SK-N-SH (cell line): ENCODE data around the gene SLC15A1. TPM values are rescaled to one million over a fixed set of nuclear protein-coding genes. Genes with fewer than 3 reads are reported as not detected.

Experiments
- CTCF ChIA-PET: fragments of 300-600, 350-600 bp; formaldehyde crosslinking; extraction: SDS; loops from one replicate; lab custom pipeline; 2021; lab: Yijun Ruan, JAX
- POLR2A ChIA-PET: fragments of 350-600 bp; sonication (Branson Sonifier 250); formaldehyde crosslinking; extraction: SDS; loops from one replicate; lab custom pipeline; 2020; ENCODE audit warnings: antibody characterized with exemption, inconsistent platforms; lab: Yijun Ruan, JAX
- DNase-seq: peaks from one replicate; pipeline ENCODE4 v3.0.0; 2012
- H2AFZ ChIP-seq: fragments of 200-600 bp; sonication (generic); 2 replicates; pipeline ENCODE4 v1.8.1; 2016; ENCODE audit warnings: antibody characterized with exemption, mild to moderate bottlenecking, low read depth
- H3F3A ChIP-seq: fragments of 200-600 bp; sonication (generic); replicated peaks from 2 replicates; pipeline ENCODE3; 2016; ENCODE audit warnings: antibody characterized with exemption, mild to moderate bottlenecking; ENCODE audit not compliant: insufficient read depth
- H3K27ac ChIP-seq, 2 experiments: fragments of 200-500 bp in 1 of 2; fragments of 200-600 bp in 1 of 2; sonication (Bioruptor generic) in 1 of 2; sonication (generic), shearing (Covaris generic) in 1 of 2; 2 replicates each; pipeline versions ENCODE4 v1.5.1 to v1.6.1; 2014 to 2016; ENCODE audit warnings: low read depth in 2 of 2, inconsistent platforms in 1 of 2, low read length in 1 of 2, mild to moderate bottlenecking in 1 of 2, mixed read lengths in 1 of 2
- H3K27me3 ChIP-seq: fragments of 200-600 bp; sonication (generic), shearing (Covaris generic); 2 replicates; pipeline ENCODE4 v1.6.1; 2016; ENCODE audit warnings: mixed run types; ENCODE audit not compliant: insufficient read depth
- H3K36me3 ChIP-seq, 2 experiments: fragments of 200-500 bp in 1 of 2; fragments of 200-600 bp in 1 of 2; sonication (Bioruptor generic) in 1 of 2; sonication (generic) in 1 of 2; replicated peaks in 1 of 2; 2 replicates each; pipeline versions ENCODE3 to v1.5.1; 2014 to 2016; ENCODE audit warnings: low read length in 1 of 2, mild to moderate bottlenecking in 1 of 2; ENCODE audit not compliant: insufficient read depth in 2 of 2, control insufficient read depth in 1 of 2
- H3K4me1 ChIP-seq, 2 experiments: fragments of 200-500 bp in 1 of 2; fragments of 200-600 bp in 1 of 2; sonication (Bioruptor generic) in 1 of 2; sonication (generic), shearing (Covaris generic) in 1 of 2; 2 replicates each; pipeline versions ENCODE4 v1.5.1 to v1.6.1; 2014 to 2016; ENCODE audit warnings: low read depth in 1 of 2, low read length in 1 of 2, mixed run types in 1 of 2; ENCODE audit not compliant: insufficient read depth in 2 of 2, control insufficient read depth in 1 of 2
- H3K4me2 ChIP-seq: fragments of 200-600 bp; sonication (generic), shearing (Covaris generic); 2 replicates; pipeline ENCODE4 v1.6.1; 2017; ENCODE audit warnings: mixed run types
- H3K4me3 ChIP-seq, 2 experiments: fragments of 200-500 bp in 1 of 2; fragments of 200-600 bp in 1 of 2; sonication (Bioruptor generic) in 1 of 2; sonication (generic), shearing (Covaris generic) in 1 of 2; 2 replicates each; pipeline versions ENCODE4 v1.5.1 to v1.8.1; 2014 to 2016; ENCODE audit warnings: low read depth in 2 of 2, inconsistent platforms in 1 of 2, low read length in 1 of 2, mild to moderate bottlenecking in 1 of 2, mixed read lengths in 1 of 2, moderate library complexity in 1 of 2
- H3K79me2 ChIP-seq: fragments of 200-600 bp; sonication (generic); 2 replicates; pipeline ENCODE4 v1.8.1; 2017; ENCODE audit warnings: mild to moderate bottlenecking; ENCODE audit not compliant: insufficient read depth
- H3K9ac ChIP-seq: fragments of 200-600 bp; sonication (generic); 2 replicates; pipeline ENCODE4 v1.6.1; 2017; ENCODE audit warnings: mixed run types
- H3K9me2 ChIP-seq: fragments of 200-600 bp; sonication (generic); 2 replicates; pipeline ENCODE4 v1.6.1; 2017; ENCODE audit warnings: mixed run types
- H3K9me3 ChIP-seq: fragments of 200-600 bp; sonication (generic); 2 replicates; pipeline ENCODE4 v1.6.1; 2017; ENCODE audit warnings: mixed run types, mild to moderate bottlenecking, moderate library complexity
- H4K20me1 ChIP-seq: fragments of 200-600 bp; sonication (generic); 2 replicates; pipeline ENCODE4 v1.6.1; 2017; ENCODE audit warnings: mild to moderate bottlenecking, mixed run types; ENCODE audit not compliant: insufficient read depth
- ELF1 ChIP-seq: IDR thresholded peaks from 2 replicates; pipeline ENCODE4 v1.4.0; 2012
- FOXM1 ChIP-seq: IDR thresholded peaks from 2 replicates; pipeline ENCODE4 v1.4.0; 2012; ENCODE audit warnings: low read depth, mild to moderate bottlenecking
- PBX3 ChIP-seq: IDR thresholded peaks from 2 replicates; pipeline ENCODE4; 2012
- RAD21 ChIP-seq: IDR thresholded peaks from 2 replicates; pipeline ENCODE4 v1.6.1; 2012; ENCODE audit warnings: mild to moderate bottlenecking, low read length
- RFX5 ChIP-seq: IDR thresholded peaks from 2 replicates; pipeline ENCODE4 v1.6.1; 2012; ENCODE audit warnings: mild to moderate bottlenecking, improper control_type of control experiment, low read length
- SMC3 ChIP-seq: IDR thresholded peaks from 2 replicates; pipeline ENCODE4 v1.6.1; 2012; ENCODE audit warnings: low read depth, low read length, improper control_type of control experiment
- ZBTB33 ChIP-seq: IDR thresholded peaks from 2 replicates; pipeline ENCODE4 v1.4.0; 2012; ENCODE audit warnings: low read depth, borderline replicate concordance
- WGBS: methylation state at CpG from one replicate; pipeline ENCODE4 v1.1.6; 2017; ENCODE audit warnings: low lambda C conversion rate; 5-methylcytosine and 5-hydroxymethylcytosine counted together
- polyA plus RNA-seq, 3 experiments: library from polyadenylated mRNA; depleted of rRNA; stranded (reverse); fragments of >200 nt; gene quantifications; 2 replicates each; pipeline ENCODE4 v1.2.3, GENCODE V29; 2012
- TF ChIP-seq, protein P1 (sequence below): IDR thresholded peaks from 2 replicates; pipeline ENCODE4 v1.4.0; 2012; ENCODE audit warnings: low read depth, borderline replicate concordance
- TF ChIP-seq, protein P2 (sequence below): fragments of 200-600 bp; sonication (generic); IDR thresholded peaks from 2 replicates; pipeline ENCODE4 v1.6.1; 2017; ENCODE audit warnings: antibody characterized with exemption, mild to moderate bottlenecking, moderate library complexity
- TF ChIP-seq, protein P3 (sequence below): fragments of 150-350 bp; IDR thresholded peaks from 2 replicates; pipeline ENCODE4 v1.6.1; 2017; ENCODE audit warnings: antibody characterized with exemption, low read length, low read depth, borderline replicate concordance

Gene SLC15A1
- polyA plus RNA-seq, 1 of the 3 experiments (the other 2 are of a cell fraction), result not detected

- TF ChIP-seq, protein P1, sequence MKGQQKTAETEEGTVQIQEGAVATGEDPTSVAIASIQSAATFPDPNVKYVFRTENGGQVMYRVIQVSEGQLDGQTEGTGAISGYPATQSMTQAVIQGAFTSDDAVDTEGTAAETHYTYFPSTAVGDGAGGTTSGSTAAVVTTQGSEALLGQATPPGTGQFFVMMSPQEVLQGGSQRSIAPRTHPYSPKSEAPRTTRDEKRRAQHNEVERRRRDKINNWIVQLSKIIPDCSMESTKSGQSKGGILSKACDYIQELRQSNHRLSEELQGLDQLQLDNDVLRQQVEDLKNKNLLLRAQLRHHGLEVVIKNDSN, result no peak
- TF ChIP-seq RFX5, result no peak
- TF ChIP-seq SMC3, result no peak
Observed at GRCh38 chr13:98785405-98785804, 32.9 kb upstream of the SLC15A1 start (continued).

GRCh38 chr13:98784666-98785065, 32.2 kb upstream of the SLC15A1 start:
- ChIA-PET CTCF (no interaction called here), POLR2A (no interaction called here)
- no peak overlapping the region for H2AFZ ChIP-seq
- no peak overlapping the region for H3K4me2 ChIP-seq
- no peaks in the 10 kb centered on the region for H3K4me1 ChIP-seq
- no peak overlapping the region for H3K27ac ChIP-seq
- no peaks in the 10 kb centered on the region for H4K20me1 ChIP-seq
- no peak overlapping the region for H3K9ac ChIP-seq
- DNase-seq, result no peak
- no peaks in the 10 kb centered on the region for H3F3A ChIP-seq
- no peak overlapping the region for H3K4me3 ChIP-seq
- no peaks in the 10 kb centered on the region for H3K79me2 ChIP-seq
- H3K27me3 ChIP-seq, result no peaks in the 10 kb centered on the region
- no peak for TF ChIP-seq RAD21
- TF ChIP-seq, protein P2, sequence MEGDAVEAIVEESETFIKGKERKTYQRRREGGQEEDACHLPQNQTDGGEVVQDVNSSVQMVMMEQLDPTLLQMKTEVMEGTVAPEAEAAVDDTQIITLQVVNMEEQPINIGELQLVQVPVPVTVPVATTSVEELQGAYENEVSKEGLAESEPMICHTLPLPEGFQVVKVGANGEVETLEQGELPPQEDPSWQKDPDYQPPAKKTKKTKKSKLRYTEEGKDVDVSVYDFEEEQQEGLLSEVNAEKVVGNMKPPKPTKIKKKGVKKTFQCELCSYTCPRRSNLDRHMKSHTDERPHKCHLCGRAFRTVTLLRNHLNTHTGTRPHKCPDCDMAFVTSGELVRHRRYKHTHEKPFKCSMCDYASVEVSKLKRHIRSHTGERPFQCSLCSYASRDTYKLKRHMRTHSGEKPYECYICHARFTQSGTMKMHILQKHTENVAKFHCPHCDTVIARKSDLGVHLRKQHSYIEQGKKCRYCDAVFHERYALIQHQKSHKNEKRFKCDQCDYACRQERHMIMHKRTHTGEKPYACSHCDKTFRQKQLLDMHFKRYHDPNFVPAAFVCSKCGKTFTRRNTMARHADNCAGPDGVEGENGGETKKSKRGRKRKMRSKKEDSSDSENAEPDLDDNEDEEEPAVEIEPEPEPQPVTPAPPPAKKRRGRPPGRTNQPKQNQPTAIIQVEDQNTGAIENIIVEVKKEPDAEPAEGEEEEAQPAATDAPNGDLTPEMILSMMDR, result no peak
- TF ChIP-seq, all 33 proteins: peak for 0
- Histone ChIP-seq H3K36me3 (no peaks in the 10 kb centered on the region), H3K9me2 (no peaks in the 10 kb centered on the region), H3K9me3 (no peaks in the 10 kb centered on the region)
- WGBS, result 65% methylated on average over 4 of the region's 8 CpGs

DNA sequence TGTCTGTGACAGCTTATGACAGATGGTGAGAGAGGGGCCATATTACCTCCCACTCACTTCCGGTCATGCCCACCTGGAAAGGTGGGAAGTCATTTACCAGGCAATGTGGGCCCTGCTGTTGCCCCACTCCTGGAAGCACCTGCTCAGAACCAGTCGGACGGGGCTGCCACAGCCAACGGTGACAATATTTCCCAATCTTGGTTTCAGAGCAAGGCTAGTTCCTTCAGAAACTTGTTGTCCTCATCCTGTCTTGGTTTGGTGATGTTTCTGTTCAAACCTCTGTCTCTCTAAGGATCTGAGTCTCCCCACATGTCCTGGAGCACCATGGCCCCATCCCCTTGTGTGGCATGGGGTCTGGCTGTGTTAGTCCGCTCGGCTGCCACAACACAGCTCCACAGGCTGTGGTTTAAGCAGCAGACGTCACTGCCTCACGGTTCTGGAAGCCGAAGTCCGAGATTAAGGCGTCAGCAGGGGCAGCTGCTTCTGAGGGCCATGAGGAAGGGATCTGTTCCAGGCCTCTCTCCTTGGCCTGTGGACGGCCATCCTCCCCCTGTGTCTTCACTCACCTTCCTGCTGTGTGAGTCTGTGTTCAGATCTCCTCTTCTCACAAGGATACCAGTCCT, 31.5 kb upstream of the SLC15A1 start:
- Histone ChIP-seq H3K9me2 (no peaks in the 10 kb centered on the region), H3K27ac (no peak overlapping the region), H3K4me2 (no peak overlapping the region), H3K9me3 (no peaks in the 10 kb centered on the region), H3K9ac (no peak overlapping the region), H4K20me1 (no peaks in the 10 kb centered on the region), H3K4me1 (no peaks in the 10 kb centered on the region), H3F3A (no peaks in the 10 kb centered on the region), H3K27me3 (no peaks in the 10 kb centered on the region), H3K36me3 (no peaks in the 10 kb centered on the region), H3K79me2 (no peaks in the 10 kb centered on the region), H2AFZ (no peak overlapping the region), H3K4me3 (no peak overlapping the region)
- no peak for DNase-seq
- ChIA-PET CTCF (interaction anchor here (0.8 kb wide), 1 partner anchor 33 kb away, joined by 3 read pairs; no protein-coding TSS in a partner anchor), POLR2A (no interaction called here)
- TF ChIP-seq RAD21 (no peak), ELF1 (no peak), ZBTB33 (no peak), PBX3 (no peak), FOXM1 (no peak), SMC3 (no peak)
- TF ChIP-seq, protein P3, sequence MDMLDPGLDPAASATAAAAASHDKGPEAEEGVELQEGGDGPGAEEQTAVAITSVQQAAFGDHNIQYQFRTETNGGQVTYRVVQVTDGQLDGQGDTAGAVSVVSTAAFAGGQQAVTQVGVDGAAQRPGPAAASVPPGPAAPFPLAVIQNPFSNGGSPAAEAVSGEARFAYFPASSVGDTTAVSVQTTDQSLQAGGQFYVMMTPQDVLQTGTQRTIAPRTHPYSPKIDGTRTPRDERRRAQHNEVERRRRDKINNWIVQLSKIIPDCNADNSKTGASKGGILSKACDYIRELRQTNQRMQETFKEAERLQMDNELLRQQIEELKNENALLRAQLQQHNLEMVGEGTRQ, result no peak
- TF ChIP-seq, protein P2, result no peak
- WGBS, result 92% methylated on average over 8 of the region's 12 CpGs
